OCI-LY7 (cell line): Measurements from ENCODE around the gene ABCC3.

Experiments
- CTCF ChIP-seq: fragments of 200-600 bp; sonication (generic); conservative IDR thresholded peaks from 2 replicates; pipeline ENCODE4 v1.5.1; 2014; ENCODE audit warnings: mild to moderate bottlenecking, antibody characterized with exemption, low read length, moderate library complexity, mixed read lengths
- EZH2phosphoT487 ChIP-seq: fragments of 200-600 bp; sonication (generic); IDR thresholded peaks from 2 replicates; pipeline ENCODE4 v1.6.1; 2018; ENCODE audit warnings: low read depth, borderline replicate concordance, mild to moderate bottlenecking, mixed run types, antibody characterized with exemption, low read length, moderate library complexity, mixed read lengths

DNA sequence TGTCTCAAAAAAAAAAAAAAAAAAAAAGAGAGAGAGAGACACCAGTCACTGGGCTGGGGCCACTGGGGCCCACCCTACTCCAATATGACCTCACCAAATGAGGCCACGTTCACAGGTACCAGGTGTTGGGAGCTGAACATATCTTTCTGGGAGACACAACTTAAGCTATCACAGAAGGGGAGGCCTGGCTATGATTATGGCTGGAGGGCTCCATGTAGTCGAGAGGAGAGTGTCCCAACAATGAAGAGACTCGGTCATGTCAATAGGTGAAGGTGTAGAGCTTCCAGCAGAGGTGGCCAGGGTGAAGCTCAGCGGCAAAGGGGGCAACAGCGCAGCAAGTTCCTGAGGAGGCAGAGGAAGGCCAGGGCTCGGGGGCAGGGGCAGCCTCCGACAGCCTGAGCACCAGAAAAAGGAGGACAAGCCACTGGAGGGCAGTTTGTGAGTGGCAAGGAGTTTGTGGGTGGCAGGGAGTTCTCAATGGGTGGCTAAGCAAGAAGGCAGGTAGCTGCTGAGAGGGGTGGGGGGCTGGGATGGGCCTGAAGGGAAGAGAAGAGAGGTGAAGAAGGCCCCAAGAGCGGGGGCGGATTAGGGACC is 28.0 kb downstream of the ABCC3 start:
- no peak for TF ChIP-seq CTCF
- TF ChIP-seq EZH2phosphoT487 = no peak
